ENCODE results near the gene PITPNC1. TPM values are rescaled to one million over a fixed set of nuclear protein-coding genes. Genes with fewer than 3 reads are reported as not detected.

PITPNC1 gene
- total RNA-seq, 2 donors from 2014 or later, result 22.3 to 24.3 TPM

DNA sequence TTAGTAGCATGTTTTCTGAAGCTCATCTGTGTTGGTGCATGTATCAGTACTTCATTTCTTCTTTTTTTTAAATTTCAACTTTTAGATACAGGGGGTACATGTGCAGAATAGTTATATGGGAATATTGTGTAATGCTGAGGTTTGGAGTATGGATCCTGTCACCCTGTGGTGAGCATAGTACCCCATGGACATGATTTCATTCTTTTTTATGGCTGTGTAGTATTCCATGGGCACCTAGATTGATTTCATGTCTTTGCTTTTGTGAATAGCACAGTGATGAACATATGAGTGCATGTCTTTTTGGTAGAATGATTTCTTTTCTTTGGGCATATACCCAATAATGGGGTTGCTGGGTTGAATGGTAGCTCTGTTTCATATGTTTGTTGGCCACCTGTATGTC, 285.6 kb downstream of the PITPNC1 start:
- DNase-seq (ENCODE audit: low spot score), result no peak
- intact Hi-C loops (cut with DNase I), result no loop called here

DNA sequence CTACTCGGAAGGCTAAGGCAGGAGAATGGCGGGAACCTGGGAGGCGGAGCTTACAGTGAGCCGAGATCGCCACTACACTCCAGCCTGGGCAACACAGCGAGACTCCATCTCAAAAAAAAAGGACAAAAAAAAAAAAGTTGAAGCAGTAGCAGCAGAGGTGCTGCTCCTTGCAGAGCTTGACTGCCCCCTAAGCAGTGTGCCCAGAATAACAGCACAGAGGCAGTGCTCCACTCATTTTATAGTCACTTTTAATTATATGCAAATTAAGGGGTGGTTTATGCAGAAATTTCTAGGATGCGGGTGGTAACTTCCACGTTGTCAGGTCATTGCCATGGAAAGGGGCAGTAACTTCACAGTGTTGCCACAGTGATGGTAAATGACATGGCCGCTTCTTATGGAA, 286.4 kb downstream of the PITPNC1 start:
- no peak for DNase-seq (ENCODE audit: low spot score)
- intact Hi-C loops (cut with DNase I), result no loop called here

DNA sequence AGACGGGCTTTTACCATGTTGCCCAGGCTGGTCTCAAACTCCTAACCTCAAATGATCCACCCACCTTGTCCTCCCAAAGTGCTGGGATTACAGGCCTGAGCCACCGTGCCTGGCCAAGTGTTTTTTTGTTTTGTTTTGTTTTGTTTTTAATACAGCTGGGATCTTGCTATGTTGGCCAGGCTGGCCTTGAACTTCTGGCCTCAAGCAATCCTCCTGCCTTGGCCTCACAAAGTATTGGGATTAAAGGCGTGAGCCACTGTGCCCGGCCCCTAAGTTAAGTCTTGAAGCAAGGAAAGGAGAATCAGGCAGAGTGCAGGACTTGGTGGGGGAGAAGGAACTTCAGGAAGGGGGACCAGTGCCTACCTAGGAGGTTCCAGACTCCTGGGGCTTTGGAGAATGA, 288.9 kb downstream of the PITPNC1 start:
- intact Hi-C loops (cut with DNase I), result no loop called here
- no peak for DNase-seq (ENCODE audit: low spot score)

DNA sequence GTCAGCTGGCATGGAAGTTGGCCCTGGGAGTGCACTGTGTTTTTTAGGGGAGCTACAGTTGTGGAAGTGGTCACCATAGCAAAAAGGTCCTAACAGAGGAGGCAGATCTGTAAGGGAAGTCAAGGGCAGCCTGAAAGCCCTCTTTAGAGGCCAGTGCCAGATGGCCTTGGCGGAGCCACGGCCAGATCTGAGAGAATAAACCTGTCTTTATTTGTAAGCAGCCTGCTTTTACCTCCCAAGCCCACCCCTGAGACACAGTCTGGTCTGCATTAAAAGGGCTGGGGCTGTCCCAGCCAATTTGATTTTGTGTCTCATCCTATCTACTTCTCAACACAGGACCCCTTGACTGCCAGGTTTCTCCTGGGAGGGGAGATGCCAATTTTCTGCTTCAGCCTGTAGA, 289.6 kb downstream of the PITPNC1 start:
- intact Hi-C loops (cut with DNase I), result no loop called here
- DNase-seq (ENCODE audit: low spot score), result no peak

DNA sequence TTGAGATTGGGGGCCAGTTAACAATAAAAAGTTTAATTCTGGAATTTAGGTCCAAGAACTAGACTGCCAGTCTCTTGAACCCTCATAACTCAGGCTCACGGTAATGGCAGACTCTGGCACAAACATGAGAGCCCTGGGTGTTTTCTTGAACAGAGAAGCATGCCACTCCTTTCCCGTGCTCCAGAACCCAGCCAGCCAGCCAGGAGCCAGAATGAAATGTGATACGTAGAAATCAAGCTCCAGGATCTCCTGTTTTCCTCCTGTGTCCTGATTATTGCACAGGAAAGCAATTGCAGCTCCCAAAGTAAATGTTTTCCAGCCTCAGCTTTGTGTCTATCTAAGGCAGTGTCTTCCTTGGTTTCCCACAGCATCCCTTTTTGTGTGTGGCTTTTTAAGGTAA, 294.4 kb downstream of the PITPNC1 start:
- intact Hi-C loops (cut with DNase I), result no loop called here
- no peak for DNase-seq (ENCODE audit: low spot score)

DNA sequence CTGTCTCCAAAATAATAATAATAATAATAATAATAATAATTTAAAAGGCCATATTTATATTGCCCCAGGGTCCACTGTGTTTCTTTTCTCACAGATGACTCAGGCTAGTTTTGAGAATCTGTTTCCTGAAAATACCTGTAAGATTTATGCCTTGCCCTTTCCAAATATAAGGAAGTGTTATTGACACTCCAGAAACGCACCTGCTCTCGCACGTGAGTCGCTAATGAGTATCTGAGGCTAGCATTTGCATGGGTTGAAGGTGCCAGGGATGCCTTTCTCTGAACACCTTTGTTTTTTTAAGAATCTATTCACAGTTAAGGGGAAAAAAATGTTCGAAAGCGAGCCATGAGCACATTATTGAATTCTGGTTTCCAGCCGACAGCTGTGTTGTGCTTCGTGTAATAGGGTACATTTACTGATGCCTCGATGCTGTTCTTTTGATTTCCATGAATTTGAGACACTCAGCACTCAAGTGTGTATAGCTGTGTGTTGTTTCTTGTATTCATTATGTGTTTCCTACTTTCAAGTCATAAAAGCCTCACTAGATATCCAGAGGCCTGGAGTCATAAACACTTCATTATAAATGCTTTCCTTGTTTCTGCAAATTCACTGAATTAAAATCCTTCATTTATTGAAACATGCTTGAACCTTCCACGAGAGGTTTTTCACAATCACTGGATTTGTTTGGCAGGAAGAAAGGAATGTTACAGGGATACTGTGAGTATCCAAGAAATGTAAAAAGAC, 295.7 kb downstream of the PITPNC1 start:
- intact Hi-C loops (cut with DNase I), result no loop called here
- DNase-seq (ENCODE audit: low spot score), result no peak

DNA sequence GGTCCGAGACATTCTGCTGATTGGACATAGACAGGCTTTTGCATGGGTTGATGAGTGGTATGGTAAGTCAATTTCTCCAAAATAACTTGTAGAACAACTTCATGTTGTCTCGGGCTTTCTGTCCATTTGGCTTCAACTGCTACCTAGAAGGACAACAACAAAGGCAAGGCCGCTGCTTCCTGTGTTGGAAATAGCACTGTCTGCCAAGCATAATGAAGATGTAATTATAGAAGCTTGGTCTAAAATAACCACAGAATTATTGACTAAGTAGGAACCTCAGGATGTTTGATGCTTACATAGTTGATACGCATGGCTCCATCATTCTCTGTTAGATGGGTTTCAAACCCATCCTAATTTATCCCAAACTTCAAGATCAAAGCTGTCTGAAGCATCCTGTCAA, 298.4 kb downstream of the PITPNC1 start:
- intact Hi-C loops (cut with DNase I), result no loop called here
- DNase-seq (ENCODE audit: low spot score), result no peak

DNA sequence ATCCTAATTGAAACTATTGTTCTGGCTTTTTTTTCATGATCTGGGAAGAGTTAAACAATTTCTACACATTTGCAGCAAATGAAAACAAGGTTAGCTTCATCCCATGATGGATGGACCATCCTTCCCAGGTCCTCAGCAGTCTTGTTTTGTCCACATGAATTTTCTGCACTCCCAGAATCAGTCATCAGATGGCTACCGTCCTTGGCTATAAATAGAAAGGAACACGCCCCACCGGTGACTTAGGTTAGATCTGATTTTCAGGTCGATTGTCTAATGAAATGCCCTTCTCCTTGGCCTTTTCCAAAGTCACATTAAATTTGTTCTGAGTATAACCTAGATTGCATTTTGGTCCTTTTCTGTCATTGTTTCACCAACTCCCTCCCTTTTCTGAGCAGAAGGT, 299.2 kb downstream of the PITPNC1 start:
- intact Hi-C loops (cut with DNase I), result no loop called here
- DNase-seq (ENCODE audit: low spot score), result no peak

DNA sequence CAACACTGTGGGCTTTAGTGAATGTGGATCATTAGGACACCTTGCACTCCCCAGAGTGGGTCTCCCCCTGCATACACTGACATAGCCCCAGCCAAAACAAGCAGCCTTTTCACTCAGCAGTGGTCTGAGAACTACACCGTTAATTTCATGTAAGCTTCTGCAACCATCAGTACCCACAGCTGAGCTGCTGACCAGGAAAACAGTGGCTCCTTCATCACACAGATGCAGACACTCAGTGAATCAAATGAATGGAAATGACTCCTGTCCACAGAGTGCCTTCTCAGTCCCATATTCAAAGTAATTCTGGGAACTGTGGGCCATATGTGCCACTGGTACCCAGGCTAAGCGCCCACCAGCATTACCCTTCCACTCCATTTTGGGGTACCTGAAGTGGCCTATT, 301.3 kb downstream of the PITPNC1 start:
- intact Hi-C loops (cut with DNase I), result no loop called here

DNA sequence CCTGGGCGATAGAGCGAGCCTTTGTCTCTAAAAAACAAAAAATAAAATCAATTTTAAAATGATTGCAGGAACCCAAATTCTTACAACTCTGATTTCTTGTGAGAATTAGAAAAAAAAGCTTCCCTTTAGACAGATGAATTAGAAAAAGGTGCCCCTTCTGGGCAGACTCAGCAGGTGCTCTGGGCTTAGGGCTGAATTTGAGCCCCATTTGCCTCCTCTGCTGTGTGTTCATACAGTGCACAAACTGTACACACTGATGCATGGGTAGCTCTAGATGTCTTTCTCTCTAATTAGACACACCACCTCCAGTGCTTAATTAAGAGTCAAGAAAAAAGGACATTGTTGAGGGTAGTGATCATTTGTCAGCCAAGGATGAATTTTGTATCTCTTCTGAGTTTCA, 302.1 kb downstream of the PITPNC1 start:
- intact Hi-C loops (cut with DNase I), result no loop called here

More for the DNA sequence above, 301.3 kb downstream of the PITPNC1 start:
- no peak for DNase-seq (ENCODE audit: low spot score)

DNA sequence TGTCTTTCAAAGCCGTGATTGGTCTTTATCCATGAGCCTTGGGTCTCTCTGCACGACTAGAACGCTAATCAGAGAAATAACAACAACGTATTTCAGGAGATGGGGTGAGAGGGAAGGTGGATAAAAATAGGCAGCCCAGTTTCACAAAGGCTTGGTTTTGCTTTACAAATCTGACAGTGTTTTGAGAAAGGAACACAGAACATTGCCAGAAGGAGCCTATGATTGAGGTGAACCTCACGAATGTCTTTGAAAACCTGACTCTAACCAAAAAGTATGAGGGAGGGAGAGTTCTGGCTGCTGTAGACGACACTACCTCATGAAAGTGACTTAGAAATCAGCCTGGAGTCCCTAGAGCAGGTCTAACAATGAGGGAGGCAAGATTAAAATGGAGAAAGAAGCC, 302.6 kb downstream of the PITPNC1 start:
- DNase-seq (ENCODE audit: low spot score), result no peak
- intact Hi-C loops (cut with DNase I), result no loop called here

More for the DNA sequence above, 302.1 kb downstream of the PITPNC1 start:
- no peak for DNase-seq (ENCODE audit: low spot score)

DNA sequence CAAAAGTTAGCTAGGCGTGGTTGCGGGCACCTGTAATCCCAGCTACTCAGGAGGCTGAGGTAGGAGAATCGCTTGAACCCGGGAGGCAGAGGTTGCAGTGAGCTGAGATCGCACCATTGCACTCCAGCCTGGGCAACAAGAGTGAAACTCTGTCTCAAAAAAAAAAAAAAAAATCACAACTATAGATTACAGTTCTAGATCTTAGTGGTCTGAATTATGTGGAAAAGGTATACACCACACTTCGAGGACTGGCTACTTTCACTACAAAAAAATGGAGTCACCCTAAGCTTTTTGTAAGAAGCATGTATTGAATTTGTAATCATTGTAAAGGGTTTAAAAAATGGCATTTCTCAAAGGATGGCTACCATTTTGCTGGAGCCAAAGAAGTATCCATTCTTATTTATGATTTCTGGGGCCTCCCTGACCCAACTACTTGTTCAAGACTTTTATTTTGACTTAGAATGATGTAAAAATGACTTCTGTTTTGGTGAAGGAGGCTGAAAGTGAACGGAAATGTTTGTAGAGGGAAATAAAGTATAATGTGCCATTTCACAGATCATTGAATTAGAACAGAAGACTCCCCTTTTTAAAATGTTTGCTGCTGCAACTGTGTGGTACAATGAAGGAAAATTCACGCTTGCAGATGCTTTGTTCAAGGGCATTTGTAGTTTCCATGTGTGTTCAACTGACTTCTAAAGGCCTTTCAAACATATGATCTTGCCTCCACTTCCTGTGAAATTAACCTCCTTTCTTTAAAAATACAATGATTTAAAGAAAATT, 303.6 kb downstream of the PITPNC1 start:
- DNase-seq (ENCODE audit: low spot score), result no peak

DNA sequence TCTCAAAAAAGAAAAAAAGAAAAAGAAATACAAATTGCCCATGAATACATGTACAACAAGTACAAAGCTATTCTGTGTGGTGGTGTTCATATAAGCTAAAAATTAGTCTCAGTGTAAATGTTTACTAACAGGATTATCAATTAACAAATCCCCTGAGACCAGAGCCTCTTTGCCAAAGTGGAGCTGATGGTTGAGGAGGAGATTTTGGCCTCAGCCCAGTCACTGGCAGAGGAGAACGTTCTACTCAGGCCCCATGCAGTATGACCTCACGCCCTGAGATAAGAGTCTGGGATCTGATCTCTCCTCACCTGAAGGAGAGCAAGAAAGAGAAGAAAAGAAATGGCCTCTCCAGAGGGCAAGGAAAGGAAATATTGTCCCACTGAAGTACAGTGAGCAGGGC, 305.1 kb downstream of the PITPNC1 start:
- intact Hi-C loops (cut with DNase I), result no loop called here
- no peak for DNase-seq (ENCODE audit: low spot score)

More for the DNA sequence above, 303.6 kb downstream of the PITPNC1 start:
- intact Hi-C loops (cut with DNase I), result no loop called here

DNA sequence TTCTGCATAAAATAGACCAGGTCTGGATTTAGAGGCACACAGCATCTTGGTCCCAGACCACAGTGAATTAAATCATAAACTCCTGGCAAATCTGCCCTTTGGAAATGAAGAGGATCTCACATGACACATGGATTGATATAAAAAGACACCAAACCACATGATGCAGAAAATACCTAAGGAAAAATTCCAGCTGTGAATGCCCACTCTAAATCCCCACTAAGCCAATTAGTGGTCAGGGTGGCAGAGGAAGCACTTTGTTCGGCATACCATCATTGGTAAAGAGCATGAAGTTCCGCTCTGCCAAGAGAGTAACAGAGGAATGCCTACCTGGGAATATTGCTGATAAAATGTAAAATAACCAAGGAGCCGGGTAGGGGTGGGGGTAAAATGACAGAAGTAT, 308.3 kb downstream of the PITPNC1 start:
- DNase-seq (ENCODE audit: low spot score), result no peak
- intact Hi-C loops (cut with DNase I), result loop anchor here in 1 of 2 donors (5.0 kb wide), 1 partner anchor 308 kb away; the partner anchor contains the start of gene PITPNC1

DNA sequence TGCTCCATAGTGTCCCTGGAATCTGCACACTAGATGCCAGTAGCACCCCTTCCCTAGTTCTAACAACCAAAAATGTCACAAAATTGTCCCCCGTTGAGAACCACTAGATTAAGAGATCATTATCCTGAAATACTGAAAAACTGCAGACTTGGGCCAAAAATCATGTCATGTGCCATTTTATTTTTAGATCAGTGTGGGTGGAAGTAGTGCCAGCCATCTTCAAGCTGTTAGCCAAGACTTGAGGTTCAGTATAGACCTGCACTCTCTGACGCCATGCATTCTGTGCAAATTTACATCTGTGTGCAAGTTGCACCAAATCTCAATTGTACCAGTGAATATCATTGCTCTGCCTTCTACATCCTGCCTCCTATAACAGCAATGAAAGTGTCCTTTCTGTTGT, 309.2 kb downstream of the PITPNC1 start:
- DNase-seq (ENCODE audit: low spot score), result no peak
- intact Hi-C loops (cut with DNase I), result loop anchor here (2.0 to 5.0 kb wide), 2 partner anchors 309 to 311 kb away; partner anchors contain the start of gene PITPNC1 (in 1 of the 2)

DNA sequence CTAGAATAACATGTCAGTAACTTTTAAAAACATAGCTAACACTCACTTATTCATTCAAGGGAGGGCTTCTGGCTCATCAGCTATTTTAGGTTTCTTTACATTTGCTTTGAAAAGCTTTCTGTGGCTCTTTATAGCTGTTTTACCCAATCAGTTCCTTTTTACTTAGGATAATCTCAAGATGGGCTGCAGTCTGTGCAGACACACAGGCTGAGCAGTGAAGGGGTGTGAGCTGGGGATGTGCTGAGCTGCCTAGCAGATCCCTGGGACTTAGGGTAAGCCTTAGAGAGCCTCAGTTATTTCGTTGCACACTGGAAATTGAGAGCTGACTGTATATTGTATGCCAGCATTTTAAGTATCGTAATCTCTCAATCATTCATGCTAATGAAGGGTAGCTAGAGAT, 310.4 kb downstream of the PITPNC1 start:
- intact Hi-C loops (cut with DNase I), result loop anchor here (2.0 to 5.0 kb wide), 2 partner anchors 310 to 313 kb away; partner anchors contain the start of gene PITPNC1 (in 1 of the 2)
- no peak for DNase-seq (ENCODE audit: low spot score)

DNA sequence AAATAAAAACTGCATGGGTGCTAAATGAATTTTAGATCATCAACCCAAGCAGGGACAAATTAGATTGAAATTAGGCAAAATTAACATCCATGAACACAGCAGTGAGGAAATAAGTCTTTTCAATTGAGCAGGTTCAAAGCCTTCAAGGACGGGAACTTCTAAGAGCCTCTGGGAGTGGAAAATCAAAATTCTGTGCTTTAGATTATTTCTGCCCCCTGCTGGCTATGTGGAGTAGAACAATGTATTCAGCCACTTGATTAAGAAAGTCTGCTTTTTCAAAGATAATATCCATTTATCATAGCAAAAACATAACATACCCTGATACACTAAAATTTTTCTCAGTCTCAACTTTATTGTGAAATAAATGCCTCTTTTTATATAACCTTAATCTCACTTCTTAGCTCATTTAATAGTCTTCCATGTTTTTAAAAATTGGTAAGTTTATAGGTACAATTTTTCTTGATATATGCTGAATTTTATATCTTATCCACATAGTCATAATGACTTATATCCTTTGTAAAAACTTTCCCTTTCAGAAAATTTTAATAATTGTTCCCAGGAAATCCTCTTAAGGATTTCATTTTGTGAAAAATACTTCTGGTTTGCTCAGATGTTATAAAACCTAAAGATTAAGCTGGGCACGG, 312.6 kb downstream of the PITPNC1 start:
- intact Hi-C loops (cut with DNase I), result loop anchor here in 1 of 2 donors (5.0 kb wide), 1 partner anchor 312 kb away; the partner anchor contains the start of gene PITPNC1
- DNase-seq (ENCODE audit: low spot score), result no peak

DNA sequence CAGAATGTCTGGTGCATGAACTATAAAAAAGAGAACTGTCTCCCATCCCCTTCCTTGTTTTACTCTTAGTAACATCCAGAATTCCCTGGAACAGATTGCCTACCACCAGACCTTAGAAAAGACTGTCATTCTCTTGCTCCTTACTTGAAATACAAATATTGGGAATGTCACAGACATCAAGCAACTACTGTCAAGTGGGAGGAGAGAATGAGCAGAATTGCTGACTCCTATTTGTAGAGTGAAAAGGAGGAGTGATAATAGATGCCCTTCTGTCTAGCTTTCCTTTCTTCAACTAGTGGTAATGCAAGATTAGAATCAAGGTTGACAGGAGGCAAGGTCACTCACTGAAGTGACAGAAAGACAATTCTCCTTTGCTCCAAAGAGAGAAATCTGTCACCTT, 316.7 kb downstream of the PITPNC1 start:
- intact Hi-C loops (cut with DNase I), result no loop called here
- DNase-seq (ENCODE audit: low spot score), result no peak

DNA sequence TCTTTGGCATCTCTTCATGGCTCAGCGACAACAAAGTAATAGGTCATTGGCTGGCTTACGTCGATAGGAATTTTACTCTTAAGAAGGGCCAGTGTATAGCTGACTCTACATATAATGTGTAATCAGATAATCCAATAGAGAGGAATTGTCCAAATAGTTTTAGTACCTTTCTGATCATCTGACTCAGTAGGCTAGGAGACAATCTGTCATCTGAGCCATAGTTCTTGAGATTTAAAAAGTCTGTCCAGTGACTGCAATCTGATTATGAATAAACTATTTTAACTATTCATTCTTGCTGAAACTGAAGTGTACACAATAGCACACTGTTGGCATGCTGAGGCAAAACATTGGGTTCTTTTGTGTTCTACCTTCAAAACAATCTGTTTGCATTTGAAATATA, 319.3 kb downstream of the PITPNC1 start:
- intact Hi-C loops (cut with DNase I), result no loop called here

More for the DNA sequence above, 319.3 kb downstream of the PITPNC1 start:
- no peak for DNase-seq (ENCODE audit: low spot score)

Data from posterior vena cava (tissue), 2 donors.